H9 (cell line): ENCODE measurements around the gene ASIC4. TPM values are rescaled to one million over a fixed set of nuclear protein-coding genes. Genes with fewer than 3 reads are reported as not detected.

Source experiments
- DNase-seq: peaks from one replicate; pipeline ENCODE4 v3.0.0-alpha.2; 2017
- H2AFZ ChIP-seq: one replicate; pipeline ENCODE4 v1.6.1; 2013; ENCODE audit warnings: mild to moderate bottlenecking, low read length, control low read depth, moderate library complexity
- H2AK5ac ChIP-seq: 2 replicates; pipeline ENCODE4 v1.6.1; 2013; ENCODE audit warnings: low read length, control low read depth, mixed read lengths; ENCODE audit not compliant: insufficient read length
- H2BK120ac ChIP-seq: one replicate; pipeline ENCODE4 v1.6.1; 2013; ENCODE audit warnings: low read depth, mild to moderate bottlenecking, low read length, control low read depth, inconsistent platforms; ENCODE audit not compliant: poor library complexity, severe bottlenecking
- H2BK12ac ChIP-seq: 2 replicates; pipeline ENCODE4 v1.6.1; 2013; ENCODE audit warnings: low read length, control low read depth, mixed read lengths, low read depth; ENCODE audit not compliant: insufficient read length
- H2BK15ac ChIP-seq: 2 replicates; pipeline ENCODE4 v1.6.1; 2013; ENCODE audit warnings: low read depth, low read length, control low read depth
- H2BK20ac ChIP-seq: one replicate; pipeline ENCODE4 v1.6.1; 2013; ENCODE audit warnings: low read depth, mild to moderate bottlenecking, low read length, control low read depth, inconsistent platforms; ENCODE audit not compliant: poor library complexity, severe bottlenecking
- H2BK5ac ChIP-seq: 2 replicates; pipeline ENCODE4 v1.6.1; 2013; ENCODE audit warnings: low read length, control low read depth, mixed read lengths; ENCODE audit not compliant: insufficient read length
- H3K14ac ChIP-seq: 2 replicates; pipeline ENCODE4 v1.6.1; 2013; ENCODE audit warnings: low read length, control low read depth; ENCODE audit not compliant: insufficient read depth
- H3K18ac ChIP-seq: 2 replicates; pipeline ENCODE4 v1.6.1; 2013; ENCODE audit warnings: low read depth, mild to moderate bottlenecking, mixed read lengths, low read length, control low read depth; ENCODE audit not compliant: insufficient read length
- H3K23ac ChIP-seq: 2 replicates; pipeline ENCODE4 v1.6.1; 2013; ENCODE audit warnings: low read length, control low read depth, mixed read lengths, low read depth; ENCODE audit not compliant: insufficient read length
- H3K23me2 ChIP-seq: 2 replicates; pipeline ENCODE4 v1.6.1; 2013; ENCODE audit warnings: low read depth, mild to moderate bottlenecking, mixed read lengths, low read length, control low read depth; ENCODE audit not compliant: insufficient read length, poor library complexity, severe bottlenecking
- H3K27ac ChIP-seq: 2 replicates; pipeline ENCODE4 v1.5.1; 2013; ENCODE audit warnings: low read length, control low read depth, mixed read lengths, low read depth; ENCODE audit not compliant: insufficient read length
- H3K27me3 ChIP-seq: 2 replicates; pipeline ENCODE4 v1.6.1; 2013; ENCODE audit warnings: low read length, control low read depth, inconsistent platforms; ENCODE audit not compliant: insufficient read depth
- H3K4ac ChIP-seq: 2 replicates; pipeline ENCODE4 v1.6.1; 2013; ENCODE audit warnings: low read depth, mild to moderate bottlenecking, control low read depth, inconsistent platforms, low read length, moderate library complexity
- H3K4me1 ChIP-seq: 2 replicates; pipeline ENCODE4 v1.6.1; 2013; ENCODE audit warnings: low read length, control low read depth, inconsistent platforms; ENCODE audit not compliant: insufficient read depth
- H3K4me2 ChIP-seq: 2 replicates; pipeline ENCODE4 v1.6.1; 2013; ENCODE audit warnings: low read length, control low read depth, mixed read lengths; ENCODE audit not compliant: insufficient read length, insufficient read depth
- H3K56ac ChIP-seq: 2 replicates; pipeline ENCODE4 v1.6.1; 2013; ENCODE audit warnings: low read depth, mild to moderate bottlenecking, mixed read lengths, low read length, control low read depth; ENCODE audit not compliant: insufficient read length
- H3K79me1 ChIP-seq: 2 replicates; pipeline ENCODE4 v1.6.1; 2013; ENCODE audit warnings: low read depth, mild to moderate bottlenecking, moderate library complexity, low read length, control low read depth, inconsistent platforms; ENCODE audit not compliant: insufficient read depth, poor library complexity, severe bottlenecking
- H3K79me2 ChIP-seq: 2 replicates; pipeline ENCODE4 v1.6.1; 2013; ENCODE audit warnings: low read length, control low read depth, inconsistent platforms; ENCODE audit not compliant: insufficient read depth
- H3K9ac ChIP-seq: 2 replicates; pipeline ENCODE4 v1.6.1; 2013; ENCODE audit warnings: low read length, control low read depth, mixed read lengths; ENCODE audit not compliant: insufficient read length; ENCODE audit errors: extremely low read depth
- H3K9me3 ChIP-seq: one replicate; pipeline ENCODE4 v1.6.1; 2013; ENCODE audit warnings: low read depth, low read length, inconsistent platforms; ENCODE audit not compliant: control insufficient read depth
- H3T11ph ChIP-seq: one replicate; pipeline ENCODE4 v1.6.1; 2013; ENCODE audit warnings: mild to moderate bottlenecking, low read length, control low read depth, inconsistent platforms
- H4K20me1 ChIP-seq: one replicate; pipeline ENCODE4 v1.6.1; 2013; ENCODE audit not compliant: control insufficient read depth, insufficient read length, insufficient read depth
- H4K5ac ChIP-seq: 2 replicates; pipeline ENCODE4 v1.6.1; 2013; ENCODE audit warnings: low read depth, mild to moderate bottlenecking, mixed read lengths, low read length, control low read depth; ENCODE audit not compliant: insufficient read length
- H4K8ac ChIP-seq: replicated peaks from 2 replicates; pipeline ENCODE4 v1.6.1; 2013; ENCODE audit warnings: low read length, control low read depth, mixed read lengths, low read depth; ENCODE audit not compliant: insufficient read length
- H4K91ac ChIP-seq: 2 replicates; pipeline ENCODE4 v1.6.1; 2013; ENCODE audit warnings: low read depth, mild to moderate bottlenecking, moderate library complexity, mixed read lengths, low read length, control low read depth; ENCODE audit not compliant: insufficient read length
- H3K27ac Mint-ChIP-seq, 3 experiments: 2 replicates in 2 of 3; 3 replicates in 1 of 3; pipeline ENCODE4 v1.8.0; 2020 to 2021; ENCODE audit warnings: mixed read lengths in 3 of 3, mild to moderate bottlenecking in 1 of 3, moderate library complexity in 1 of 3
- H3K27me3 Mint-ChIP-seq: 2 replicates; pipeline ENCODE4 v1.8.0; 2021; ENCODE audit warnings: low read depth, mild to moderate bottlenecking, moderate library complexity, mixed read lengths
- H3K36me3 Mint-ChIP-seq, 3 experiments: 2 replicates in 2 of 3; 3 replicates in 1 of 3; pipeline ENCODE4 v1.8.0; 2020 to 2021; ENCODE audit warnings: low read depth in 3 of 3, mixed read lengths in 3 of 3; ENCODE audit not compliant: insufficient read depth in 1 of 3
- H3K4me1 Mint-ChIP-seq, 2 experiments: 2 replicates each; pipeline ENCODE4 v1.8.0; 2020; ENCODE audit warnings: mixed read lengths in 2 of 2
- H3K4me3 Mint-ChIP-seq, 2 experiments: 2 replicates in 1 of 2; 3 replicates in 1 of 2; pipeline ENCODE4 v1.8.0; 2020 to 2021; ENCODE audit warnings: mild to moderate bottlenecking in 2 of 2, mixed read lengths in 2 of 2, moderate library complexity in 1 of 2
- H3K9me3 Mint-ChIP-seq, 2 experiments: 2 replicates in 1 of 2; 3 replicates in 1 of 2; pipeline ENCODE4 v1.8.0; 2020; ENCODE audit warnings: mild to moderate bottlenecking in 2 of 2, mixed read lengths in 2 of 2, moderate library complexity in 1 of 2
- CTCF ChIP-seq: fragments of 200-600 bp; sonication (generic); conservative IDR thresholded peaks from 3 replicates; pipeline ENCODE4 v1.8.0; 2021; ENCODE audit warnings: antibody characterized with exemption, mild to moderate bottlenecking
- WGBS: extraction: QIAGEN DNeasy Blood & Tissue Kit; methylation state at CpG from one replicate; pipeline ENCODE4 v1.1.7; 2013; ENCODE audit warnings: missing lambda C conversion rate, low lambda C conversion rate, mixed read lengths; ENCODE audit not compliant: insufficient read length; ENCODE audit errors: extremely low coverage; 5-methylcytosine and 5-hydroxymethylcytosine counted together
- total RNA-seq: library from RNA; stranded (reverse); gene quantifications from 2 replicates; pipeline ENCODE4 v1.2.1, GENCODE V29; 2021

The ASIC4 gene
- total RNA-seq, 1 experiment from 2014 or later: 0.37 TPM

GRCh38 chr2:219499555-219499954 lies 14.7 kb upstream of the ASIC4 start:
- Histone ChIP-seq H3K79me2 (no peaks in the 10 kb centered on the region), H3K27ac (no peak overlapping the region), H2AK5ac (no peak overlapping the region), H3K18ac (no peak overlapping the region), H3K23ac (no peak overlapping the region), H3K79me1 (no peaks in the 10 kb centered on the region), H2BK15ac (no peak overlapping the region), H3K56ac (no peak overlapping the region), H2BK20ac (no peak overlapping the region), H2BK5ac (no peak overlapping the region), H3K4ac (no peak overlapping the region), H3T11ph (no peak overlapping the region), H3K23me2 (peaks cover 24% of the 10 kb centered on the region), H4K5ac (no peak overlapping the region), H3K14ac (no peak overlapping the region), H2AFZ (no peak overlapping the region), H3K4me2 (peak overlapping the region; percentile 85), H2BK12ac (no peak overlapping the region), H4K20me1 (peaks cover 5% of the 10 kb centered on the region), H3K9ac (no peak overlapping the region), H4K8ac (no peak overlapping the region), H3K27me3 (peaks cover 15% of the 10 kb centered on the region; the same call in 1 of the 2 replicates), H2BK120ac (no peak overlapping the region), H4K91ac (no peak overlapping the region), H3K4me1 (peaks cover 12% of the 10 kb centered on the region; the same call in 1 of the 2 replicates), H3K9me3 (no peaks in the 10 kb centered on the region)
- Mint-ChIP-seq H3K9me3 (no peaks in the 10 kb centered on the region; a peak in 1 of 5 replicates), H3K27me3 (peaks cover 35% of the 10 kb centered on the region), H3K27ac (peak overlapping the region in 1 of 3 experiments; percentile 78; a peak in 1 of 7 replicates), H3K4me3 (peak overlapping the region; percentile 81 to 96), H3K36me3 (peaks cover 9 to 12% (median 9%) of the 10 kb centered on the region in 3 experiments), H3K4me1 (peaks cover 36 to 52% of the 10 kb centered on the region in 2 experiments)
- TF ChIP-seq CTCF: no peak
- no peak for DNase-seq
- WGBS: no CpG with 5 or more reads among the region's 1 CpG
